Cardiac muscle cell (in vitro differentiated cells and primary cell): ENCODE data around the gene PRTFDC1. TPM values are rescaled to one million over a fixed set of nuclear protein-coding genes. Genes with fewer than 3 reads are reported as not detected.
A peak's percentile ranks its signal among the peaks of the same experiment; 100 is the strongest.

Experiments used
- DNase-seq, 2 donors: peaks; one replicate each; pipeline versions ENCODE4 v3.0.0 to v3.0.0-alpha.2; 2010 to 2017; ENCODE audit warnings: low read depth in 1 of 2, low spot score in 1 of 2
- H3K27ac ChIP-seq: fragments of 200-600 bp; sonication (generic); 2 replicates; pipeline ENCODE4 v1.5.1; 2016
- H3K27me3 ChIP-seq: fragments of 200-600 bp; sonication (generic); 2 replicates; pipeline ENCODE4 v1.6.0; 2016; ENCODE audit warnings: control low read depth
- H3K36me3 ChIP-seq: fragments of 200-600 bp; sonication (generic); 2 replicates; pipeline ENCODE4 v1.5.1; 2016; ENCODE audit warnings: control low read depth
- H3K4me1 ChIP-seq: fragments of 200-600 bp; sonication (generic); 2 replicates; pipeline ENCODE4 v1.8.1; 2017; ENCODE audit warnings: low read depth, mild to moderate bottlenecking, mixed run types
- H3K4me3 ChIP-seq: fragments of 200-600 bp; sonication (generic); 2 replicates; pipeline ENCODE4 v1.5.1; 2016; ENCODE audit warnings: mild to moderate bottlenecking
- H3K9me3 ChIP-seq: fragments of 200-600 bp; sonication (generic); 2 replicates; pipeline ENCODE4 v1.5.1; 2017; ENCODE audit warnings: low read depth, mild to moderate bottlenecking, control low read depth
- CTCF ChIP-seq: IDR thresholded peaks from 2 replicates; pipeline ENCODE4 v1.5.1; 2012; ENCODE audit warnings: low read depth, mild to moderate bottlenecking, low read length
- polyA plus RNA-seq: library from polyadenylated mRNA; unstranded; fragments of >200 nt; fragmentation: Nextera tagmentation; extraction: Ambion mirVana; gene quantifications from 2 replicates; pipeline ENCODE4 v1.2.1, GENCODE V29; 2016
- total RNA-seq: library from RNA; depleted of rRNA; stranded (reverse); fragments of >200 nt; gene quantifications from 2 replicates; pipeline ENCODE4 v1.2.3, GENCODE V29; 2016

The PRTFDC1 gene
- total and polyA plus RNA-seq, 2 experiments from 2014 or later = 3.1 to 3.8 TPM

DNA sequence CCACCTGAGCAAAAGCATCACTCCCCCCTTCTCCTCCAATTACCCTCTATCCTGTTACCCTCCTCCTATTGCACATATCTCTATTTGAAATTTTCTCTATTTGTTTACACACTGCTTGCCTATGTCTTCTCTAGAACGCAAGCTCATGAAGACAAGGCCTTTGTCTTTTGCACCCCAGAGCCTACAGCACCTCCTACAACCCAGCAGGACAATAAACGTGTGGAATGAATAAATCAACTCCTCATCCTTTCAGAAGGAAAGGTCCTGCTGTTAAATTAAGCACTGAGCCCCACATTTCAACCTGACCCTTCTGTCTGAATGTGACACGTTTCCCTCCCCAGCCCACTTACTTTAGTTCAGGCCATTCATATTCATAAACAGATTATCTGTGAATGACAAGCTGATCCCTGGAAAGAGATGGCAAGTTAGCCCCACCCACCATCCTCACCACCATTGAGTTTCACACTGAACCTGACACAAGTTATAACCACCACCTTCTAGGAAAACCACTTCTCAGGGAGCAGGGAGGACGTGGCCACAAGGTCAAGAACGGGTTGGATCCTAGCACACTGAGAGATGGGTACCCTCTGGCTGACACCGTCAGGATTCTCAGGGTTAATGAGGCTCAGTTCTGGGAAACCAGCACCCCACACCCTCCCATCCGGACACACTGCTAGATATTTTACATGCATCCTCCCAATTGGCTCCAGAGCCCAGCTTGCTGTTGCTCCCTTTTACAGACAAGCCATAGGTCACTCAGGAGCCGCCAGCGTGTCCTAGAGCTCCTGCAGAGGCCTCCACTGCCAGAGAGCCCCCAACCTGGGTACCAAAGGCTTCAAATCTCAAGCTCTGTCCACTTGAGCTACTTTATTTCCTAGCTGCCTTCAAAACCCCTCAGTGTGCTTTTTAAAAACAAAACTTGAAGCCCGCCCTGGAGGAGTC lies 934 bp downstream of the PRTFDC1 start:
- TF ChIP-seq CTCF = no peak
- DNase-seq = peak; percentile 38 to 70
- no peaks in the 10 kb centered on the region for H3K9me3 ChIP-seq
- H3K4me3 ChIP-seq = peak overlapping the region; percentile 45
- no peaks in the 10 kb centered on the region for H3K4me1 ChIP-seq
- H3K36me3 ChIP-seq = no peaks in the 10 kb centered on the region
- no peaks in the 10 kb centered on the region for H3K27me3 ChIP-seq
- H3K27ac ChIP-seq = no peak overlapping the region

- H3K27me3 ChIP-seq = no peaks in the 10 kb centered on the region
- no peak overlapping the region for H3K27ac ChIP-seq
- H3K4me3 ChIP-seq = no peak overlapping the region
- H3K36me3 ChIP-seq = no peaks in the 10 kb centered on the region
- no peaks in the 10 kb centered on the region for H3K9me3 ChIP-seq
- no peaks in the 10 kb centered on the region for H3K4me1 ChIP-seq
- no peak for DNase-seq
- TF ChIP-seq CTCF = no peak
Measured at GRCh38 chr10:24950439-24950838, 2.0 kb downstream of the PRTFDC1 start.

DNA sequence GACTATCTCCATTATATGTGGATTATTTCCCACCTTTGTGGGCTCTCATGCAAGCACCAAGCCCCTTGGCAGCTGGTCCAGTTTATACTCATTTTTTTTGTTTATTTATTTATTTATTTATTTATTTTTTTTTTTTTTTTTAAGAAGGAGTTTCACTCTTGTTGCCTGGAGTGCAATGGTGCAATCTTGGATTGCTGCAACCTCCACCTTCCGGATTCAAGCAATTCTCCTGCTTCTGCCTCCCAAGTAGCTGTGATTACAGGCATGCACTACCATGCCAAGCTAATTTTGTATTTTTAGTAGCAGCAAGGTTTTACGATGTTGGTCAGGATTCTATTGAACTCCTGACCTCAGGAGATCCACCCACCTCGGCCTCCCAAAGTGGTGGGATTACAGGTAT lies 2.8 kb downstream of the PRTFDC1 start:
- no peak for TF ChIP-seq CTCF
- H3K9me3 ChIP-seq = no peaks in the 10 kb centered on the region
- no peaks in the 10 kb centered on the region for H3K4me1 ChIP-seq
- H3K4me3 ChIP-seq = no peak overlapping the region
- H3K27ac ChIP-seq = no peak overlapping the region
- H3K27me3 ChIP-seq = no peaks in the 10 kb centered on the region
- DNase-seq = peak in 1 of 2 donors; percentile 85
- no peaks in the 10 kb centered on the region for H3K36me3 ChIP-seq

DNA sequence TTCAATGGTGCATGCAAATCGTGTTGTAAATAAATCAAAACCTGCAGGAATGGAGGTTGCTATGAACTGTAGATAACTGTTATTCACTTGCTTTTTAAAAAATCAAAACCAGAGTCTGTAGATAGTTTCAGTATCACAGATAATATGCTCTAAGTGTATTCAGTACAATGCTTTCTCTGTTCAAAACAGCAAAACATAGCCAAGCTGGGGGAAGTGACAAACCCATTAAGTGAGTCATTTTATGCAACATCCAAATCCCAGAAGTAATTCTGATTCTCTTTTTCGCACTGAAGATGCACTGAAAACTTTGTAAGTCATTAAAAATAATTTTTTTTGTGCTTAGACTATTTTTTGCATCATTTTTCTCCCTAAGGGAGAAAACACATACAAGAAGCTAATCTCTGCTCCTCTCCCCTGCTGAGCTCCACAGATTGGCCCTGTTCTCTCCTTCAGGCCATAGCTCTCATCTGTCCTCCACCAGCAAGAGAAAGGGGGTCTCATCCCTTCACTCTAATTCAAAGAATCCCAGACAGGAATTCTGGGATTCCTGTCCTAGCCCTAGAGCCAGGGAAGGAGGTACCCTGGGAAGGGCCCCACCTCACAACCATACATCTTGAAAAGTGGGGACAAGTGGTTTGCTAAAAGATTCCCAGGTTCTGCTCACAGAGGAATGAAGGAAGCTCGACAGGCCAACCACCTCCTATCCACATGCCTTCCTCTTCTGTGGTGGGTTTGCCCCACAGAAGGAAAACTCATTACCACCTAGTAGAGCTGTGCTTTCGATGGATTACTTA lies 4.9 kb downstream of the PRTFDC1 start:
- H3K36me3 ChIP-seq = no peaks in the 10 kb centered on the region
- H3K4me3 ChIP-seq = no peak overlapping the region
- H3K9me3 ChIP-seq = no peaks in the 10 kb centered on the region
- H3K27ac ChIP-seq = no peak overlapping the region
- no peaks in the 10 kb centered on the region for H3K4me1 ChIP-seq
- peak in 1 of 2 donors; percentile 80 for DNase-seq
- H3K27me3 ChIP-seq = no peaks in the 10 kb centered on the region
- TF ChIP-seq CTCF = no peak

DNA sequence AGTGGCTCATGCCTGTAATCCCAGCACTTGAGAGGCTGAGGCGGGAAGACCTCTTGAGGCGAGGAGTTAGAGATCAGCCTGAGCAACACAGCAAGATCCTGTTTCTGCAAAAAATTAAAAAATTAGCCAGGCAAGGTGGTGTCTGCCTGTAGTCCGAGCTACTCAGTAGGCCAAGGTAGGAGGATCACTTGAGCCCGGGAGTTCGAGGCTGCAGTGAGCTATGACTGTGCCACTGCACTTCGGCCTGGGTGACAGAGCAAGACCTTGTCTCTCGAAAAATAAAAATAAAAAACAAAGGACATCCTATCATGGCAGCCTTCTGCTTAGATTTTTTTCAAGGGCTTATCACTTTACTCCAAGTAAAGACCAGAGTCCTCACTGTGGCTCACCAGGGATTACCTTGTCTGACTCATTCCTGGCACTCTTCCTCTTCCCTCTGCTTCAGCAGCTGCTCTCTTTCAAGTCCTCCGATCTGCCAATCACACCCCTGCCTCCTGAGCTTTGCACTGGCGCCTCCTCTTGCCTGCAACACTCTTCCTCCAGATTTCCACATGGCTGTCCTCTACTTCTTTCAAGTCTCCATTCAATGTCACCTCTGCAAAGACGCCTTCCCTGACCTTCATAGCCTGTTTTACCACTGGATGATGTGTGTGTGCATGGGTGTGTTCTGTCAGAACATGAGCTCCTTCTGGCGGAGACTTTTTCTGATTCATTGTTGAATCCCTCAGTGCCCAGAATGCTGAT lies 7.7 kb downstream of the PRTFDC1 start:
- Histone ChIP-seq H3K27ac (no peak overlapping the region), H3K9me3 (no peaks in the 10 kb centered on the region), H3K4me1 (no peaks in the 10 kb centered on the region), H3K36me3 (no peaks in the 10 kb centered on the region), H3K4me3 (no peak overlapping the region), H3K27me3 (no peaks in the 10 kb centered on the region)
- DNase-seq = peak in 1 of 2 donors; percentile 75
- TF ChIP-seq CTCF = peak; percentile 21
